HUES6 (cell line): ENCODE measurements around the gene SLC39A11.

ENCODE experiments used
- H3K27ac ChIP-seq: 2 replicates; pipeline ENCODE4 v1.7.0; 2013; ENCODE audit warnings: low read depth, mild to moderate bottlenecking, low read length, inconsistent platforms
- H3K27me3 ChIP-seq: 2 replicates; pipeline ENCODE4 v1.6.1; 2013; ENCODE audit warnings: low read length; ENCODE audit not compliant: control insufficient read depth, insufficient read depth
- H3K36me3 ChIP-seq: 2 replicates; pipeline ENCODE4 v1.6.1; 2013; ENCODE audit warnings: low read length; ENCODE audit not compliant: control insufficient read depth, insufficient read depth
- H3K4me1 ChIP-seq: 2 replicates; pipeline ENCODE4 v1.6.1; 2013; ENCODE audit warnings: low read length; ENCODE audit not compliant: control insufficient read depth, insufficient read depth
- H3K4me3 ChIP-seq: 2 replicates; pipeline ENCODE4 v1.5.1; 2013; ENCODE audit warnings: low read depth, low read length
- H3K9ac ChIP-seq: one replicate; pipeline ENCODE4 v1.6.1; 2013; ENCODE audit warnings: mild to moderate bottlenecking, low read length
- H3K9me3 ChIP-seq: 2 replicates; pipeline ENCODE4 v1.6.1; 2013; ENCODE audit warnings: low read depth, low read length; ENCODE audit not compliant: control insufficient read depth, insufficient read depth

Gene SLC39A11

GRCh38 chr17:72661116-72661944 lies 431.2 kb downstream of the SLC39A11 start:
- H3K27me3 ChIP-seq, result no peaks in the 10 kb centered on the region

DNA sequence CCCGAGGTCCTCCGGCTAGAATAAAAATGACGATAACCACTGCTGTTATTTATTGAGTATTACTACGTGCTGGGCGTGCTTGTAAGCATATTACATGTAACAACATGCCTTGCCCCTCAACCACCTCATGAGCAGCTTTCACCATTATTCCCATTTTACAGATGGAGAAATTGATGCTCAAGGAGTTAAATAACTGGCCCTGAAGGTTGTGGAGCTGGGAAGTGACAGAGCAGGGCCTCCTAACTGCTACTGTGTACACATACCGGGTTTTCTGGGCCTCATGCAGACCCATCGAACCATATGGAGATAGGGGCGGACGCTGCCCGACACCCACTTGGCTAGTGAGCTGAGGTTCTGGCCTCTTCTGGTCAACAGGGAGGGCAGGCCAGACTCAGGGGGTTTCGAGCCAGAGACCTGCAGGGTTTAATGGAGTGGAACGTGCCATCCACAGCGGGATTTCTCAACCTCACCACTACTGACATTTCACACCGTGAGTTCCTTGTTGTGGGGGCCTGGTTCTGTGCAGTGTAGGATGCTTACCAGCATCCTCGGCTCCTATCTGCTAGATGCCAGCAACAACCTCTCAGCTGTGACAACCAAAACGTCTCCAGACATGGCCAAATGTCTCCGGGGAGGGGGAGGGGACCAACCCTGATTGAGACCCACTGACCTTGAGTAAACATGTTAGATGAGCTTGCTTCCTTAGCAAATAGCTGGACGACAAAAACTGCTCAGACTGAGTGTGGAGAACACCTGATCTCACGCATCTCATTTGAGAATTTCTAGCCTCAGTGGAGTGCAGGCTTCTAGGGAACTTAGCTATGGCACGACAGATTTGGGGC lies 432.0 kb downstream of the SLC39A11 start:
- Histone ChIP-seq H3K27me3 (no peaks in the 10 kb centered on the region), H3K9ac (no peak overlapping the region), H3K27ac (no peak overlapping the region), H3K36me3 (no peaks in the 10 kb centered on the region), H3K9me3 (no peaks in the 10 kb centered on the region), H3K4me3 (no peak overlapping the region), H3K4me1 (peaks cover 22% of the 10 kb centered on the region)

More at GRCh38 chr17:72661116-72661944, 431.2 kb downstream of the SLC39A11 start:
- H3K9ac ChIP-seq, result no peak overlapping the region
- H3K27ac ChIP-seq, result no peak overlapping the region
- no peaks in the 10 kb centered on the region for H3K9me3 ChIP-seq
- H3K4me3 ChIP-seq, result no peak overlapping the region
- H3K4me1 ChIP-seq, result peaks cover 21% of the 10 kb centered on the region
- no peaks in the 10 kb centered on the region for H3K36me3 ChIP-seq

GRCh38 chr17:72659811-72660210 lies 432.7 kb downstream of the SLC39A11 start:
- H3K4me1 ChIP-seq, result peaks cover 22% of the 10 kb centered on the region
- H3K36me3 ChIP-seq, result no peaks in the 10 kb centered on the region
- no peaks in the 10 kb centered on the region for H3K27me3 ChIP-seq
- H3K27ac ChIP-seq, result no peak overlapping the region
- no peaks in the 10 kb centered on the region for H3K9me3 ChIP-seq
- no peak overlapping the region for H3K9ac ChIP-seq
- H3K4me3 ChIP-seq, result no peak overlapping the region

- no peaks in the 10 kb centered on the region for H3K9me3 ChIP-seq
- no peaks in the 10 kb centered on the region for H3K36me3 ChIP-seq
- H3K9ac ChIP-seq, result no peak overlapping the region
- peaks cover 22% of the 10 kb centered on the region for H3K4me1 ChIP-seq
- no peak overlapping the region for H3K27ac ChIP-seq
- H3K4me3 ChIP-seq, result no peak overlapping the region
- no peaks in the 10 kb centered on the region for H3K27me3 ChIP-seq
These were observed 433.8 kb downstream of the SLC39A11 start for GRCh38 chr17:72658675-72659074.

DNA sequence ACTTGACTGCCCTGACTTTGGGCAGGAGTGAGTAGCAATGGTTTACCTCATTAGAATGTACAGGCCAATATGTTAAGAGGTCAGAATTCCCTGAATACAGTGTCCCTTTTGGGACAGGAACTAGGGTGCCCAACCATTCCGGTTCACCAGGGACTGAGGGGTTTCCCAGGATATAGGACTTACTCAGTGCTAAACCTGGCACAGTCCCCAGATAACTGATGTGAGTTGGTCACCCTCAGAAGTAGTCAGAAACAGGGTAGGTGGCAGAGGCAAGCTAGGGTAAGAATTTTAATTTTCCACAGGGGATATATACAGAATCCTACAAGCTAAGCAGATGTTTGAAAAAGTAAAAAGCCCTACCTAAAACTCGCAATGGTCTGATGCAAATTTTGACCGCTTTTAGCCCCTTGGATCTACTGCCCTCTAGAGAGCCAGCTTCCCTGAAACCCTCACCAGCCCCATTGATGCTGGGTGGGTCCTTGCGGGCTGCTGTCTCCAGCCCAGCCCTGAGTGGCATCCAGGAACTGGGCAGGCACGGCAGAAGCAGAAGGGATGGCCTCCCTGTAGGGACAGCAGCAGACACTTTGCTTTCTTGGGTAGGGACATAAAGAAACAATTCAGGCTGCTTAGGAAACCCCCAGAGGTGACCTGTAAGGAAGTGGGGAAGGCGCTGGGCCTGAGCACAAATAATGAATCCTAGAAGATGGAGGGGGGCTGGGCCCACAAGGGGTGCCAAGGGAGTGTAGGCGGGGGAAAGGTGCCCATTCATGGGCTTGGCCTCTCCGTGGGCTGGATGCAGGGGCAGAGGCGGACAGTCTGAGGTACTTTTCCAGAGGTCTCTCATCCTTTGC lies 434.8 kb downstream of the SLC39A11 start:
- Histone ChIP-seq H3K9ac (no peak overlapping the region), H3K27ac (no peak overlapping the region), H3K36me3 (no peaks in the 10 kb centered on the region), H3K4me3 (no peak overlapping the region), H3K4me1 (peaks cover 22% of the 10 kb centered on the region), H3K27me3 (no peaks in the 10 kb centered on the region), H3K9me3 (no peaks in the 10 kb centered on the region)

GRCh38 chr17:72656130-72656763 lies 436.2 kb downstream of the SLC39A11 start:
- no peak overlapping the region for H3K9ac ChIP-seq
- H3K4me3 ChIP-seq, result no peak overlapping the region
- H3K9me3 ChIP-seq, result no peaks in the 10 kb centered on the region
- H3K36me3 ChIP-seq, result no peaks in the 10 kb centered on the region
- no peaks in the 10 kb centered on the region for H3K27me3 ChIP-seq
- H3K4me1 ChIP-seq, result peaks cover 15% of the 10 kb centered on the region; the same call in 1 of the 2 replicates
- no peak overlapping the region for H3K27ac ChIP-seq

- H3K27me3 ChIP-seq, result no peaks in the 10 kb centered on the region
- no peaks in the 10 kb centered on the region for H3K9me3 ChIP-seq
- no peak overlapping the region for H3K27ac ChIP-seq
- no peak overlapping the region for H3K9ac ChIP-seq
- H3K4me3 ChIP-seq, result no peak overlapping the region
- no peaks in the 10 kb centered on the region for H3K36me3 ChIP-seq
- peaks cover 8% of the 10 kb centered on the region; the same call in 1 of the 2 replicates for H3K4me1 ChIP-seq
These were observed 437.8 kb downstream of the SLC39A11 start for GRCh38 chr17:72654706-72655105.

- no peak overlapping the region for H3K27ac ChIP-seq
These were observed 440.5 kb downstream of the SLC39A11 start for GRCh38 chr17:72651988-72652387.

GRCh38 chr17:72648702-72649101 lies 443.8 kb downstream of the SLC39A11 start:
- no peaks in the 10 kb centered on the region for H3K36me3 ChIP-seq
- no peak overlapping the region for H3K9ac ChIP-seq
- H3K4me1 ChIP-seq, result no peaks in the 10 kb centered on the region
- H3K27me3 ChIP-seq, result no peaks in the 10 kb centered on the region
- no peak overlapping the region for H3K27ac ChIP-seq
- H3K9me3 ChIP-seq, result no peaks in the 10 kb centered on the region
- H3K4me3 ChIP-seq, result no peak overlapping the region

More at GRCh38 chr17:72651988-72652387, 440.5 kb downstream of the SLC39A11 start:
- no peaks in the 10 kb centered on the region for H3K9me3 ChIP-seq
- H3K36me3 ChIP-seq, result no peaks in the 10 kb centered on the region
- no peaks in the 10 kb centered on the region for H3K27me3 ChIP-seq
- peaks cover 8% of the 10 kb centered on the region; the same call in 1 of the 2 replicates for H3K4me1 ChIP-seq
- H3K9ac ChIP-seq, result no peak overlapping the region
- H3K4me3 ChIP-seq, result no peak overlapping the region

DNA sequence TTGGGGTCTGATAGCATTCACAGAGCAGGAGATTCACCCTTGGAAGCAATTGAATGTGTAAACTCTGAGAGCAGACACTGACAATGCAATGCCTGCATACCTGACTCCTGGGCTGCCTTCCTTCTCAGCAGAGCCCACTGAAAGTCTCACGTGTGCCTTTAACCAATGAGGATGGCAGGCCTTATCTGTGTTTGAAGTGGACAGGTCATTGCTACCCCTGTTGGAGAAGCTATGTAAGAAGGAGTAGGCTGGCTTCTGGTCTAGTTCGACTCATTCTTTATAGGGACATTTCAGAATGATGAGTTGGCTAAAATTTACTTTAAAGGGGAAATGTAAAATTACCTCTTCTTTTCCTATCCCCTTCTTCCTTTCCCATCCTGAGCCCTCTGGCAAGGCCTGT lies 446.3 kb downstream of the SLC39A11 start:
- Histone ChIP-seq H3K27ac (no peak overlapping the region), H3K9me3 (no peaks in the 10 kb centered on the region), H3K27me3 (no peaks in the 10 kb centered on the region), H3K9ac (no peak overlapping the region), H3K4me1 (no peaks in the 10 kb centered on the region), H3K36me3 (no peaks in the 10 kb centered on the region), H3K4me3 (no peak overlapping the region)
